Keratinocyte (primary cell): Measurements from ENCODE around the gene MXRA8. TPM values are rescaled to one million over a fixed set of nuclear protein-coding genes. Genes with fewer than 3 reads are reported as not detected.

Experiments used
- DNase-seq: peaks from one replicate; pipeline ENCODE4 v3.0.0-alpha.2; 2011; ENCODE audit warnings: low read depth, missing footprints, low spot score
- FAIRE-seq: peaks from 2 replicates; lab custom pipeline; 2011; peaks lifted over from hg19 to GRCh38; lab: Jason Lieb, UNC
- H2AFZ ChIP-seq: 2 replicates; pipeline ENCODE4 v1.6.0; 2012; ENCODE audit warnings: low read length, control low read depth, inconsistent platforms; ENCODE audit not compliant: control insufficient read depth
- H3K27ac ChIP-seq: 2 replicates; pipeline ENCODE4 v1.5.1; 2011; ENCODE audit warnings: low read length; ENCODE audit not compliant: control insufficient read depth, insufficient read depth
- H3K27me3 ChIP-seq: 3 replicates; pipeline ENCODE4 v1.6.0; 2011; ENCODE audit warnings: low read length; ENCODE audit not compliant: control insufficient read depth, insufficient read depth; ENCODE audit errors: extremely low read depth
- H3K36me3 ChIP-seq, 2 experiments: 2 replicates in 1 of 2; 3 replicates in 1 of 2; pipeline ENCODE4 v1.5.1; 2011; ENCODE audit warnings: low read length in 2 of 2, mild to moderate bottlenecking in 1 of 2; ENCODE audit not compliant: control insufficient read depth in 2 of 2, insufficient read depth in 2 of 2; ENCODE audit errors: extremely low read depth in 1 of 2
- H3K4me1 ChIP-seq: 3 replicates; pipeline ENCODE4 v1.5.1; 2011; ENCODE audit warnings: low read length; ENCODE audit not compliant: control insufficient read depth, insufficient read depth; ENCODE audit errors: extremely low read depth
- H3K4me2 ChIP-seq: 3 replicates; pipeline ENCODE4 v1.6.0; 2011; ENCODE audit warnings: low read depth, low read length; ENCODE audit not compliant: control insufficient read depth, insufficient read depth; ENCODE audit errors: extremely low read depth
- H3K4me3 ChIP-seq, 3 experiments: fragments of 200-600 bp in 1 of 3; sonication (generic) in 1 of 3; 2 replicates in 2 of 3; 3 replicates in 1 of 3; pipeline ENCODE4 v1.5.1; 2011 to 2016; ENCODE audit warnings: low read length in 3 of 3, mild to moderate bottlenecking in 3 of 3, control low read depth in 2 of 3, inconsistent platforms in 1 of 3, low read depth in 1 of 3, mixed read lengths in 1 of 3, mixed run types in 1 of 3, moderate library complexity in 1 of 3; ENCODE audit not compliant: control insufficient read depth in 2 of 3, insufficient read depth in 2 of 3; ENCODE audit errors: extremely low read depth in 1 of 3
- H3K79me2 ChIP-seq: 2 replicates; pipeline ENCODE4 v1.6.0; 2012; ENCODE audit warnings: low read length; ENCODE audit not compliant: control insufficient read depth, insufficient read depth
- H3K9ac ChIP-seq: 3 replicates; pipeline ENCODE4 v1.6.0; 2011; ENCODE audit warnings: low read length; ENCODE audit not compliant: control insufficient read depth, insufficient read depth; ENCODE audit errors: extremely low read depth
- H3K9me1 ChIP-seq: 3 replicates; pipeline ENCODE4 v1.6.0; 2011; ENCODE audit warnings: low read length; ENCODE audit not compliant: control insufficient read depth, insufficient read depth; ENCODE audit errors: extremely low read depth
- H3K9me3 ChIP-seq: 2 replicates; pipeline ENCODE4 v1.5.1; 2012; ENCODE audit warnings: low read depth, low read length; ENCODE audit not compliant: control insufficient read depth
- H4K20me1 ChIP-seq: 3 replicates; pipeline ENCODE4 v1.6.0; 2011; ENCODE audit warnings: low read length; ENCODE audit not compliant: control insufficient read depth, insufficient read depth; ENCODE audit errors: extremely low read depth
- CTCF ChIP-seq, 3 experiments: IDR thresholded peaks in 1 of 3; conservative IDR thresholded peaks in 1 of 3; optimal IDR thresholded peaks in 1 of 3; 2 replicates in 2 of 3; 3 replicates in 1 of 3; pipeline versions ENCODE3 to v1.5.1; 2011; ENCODE audit warnings: low read length in 3 of 3, mild to moderate bottlenecking in 3 of 3, moderate library complexity in 2 of 3, control low read depth in 1 of 3, inconsistent platforms in 1 of 3; ENCODE audit not compliant: insufficient read depth in 2 of 3; ENCODE audit errors: extremely low read depth in 1 of 3
- EZH2 ChIP-seq: IDR thresholded peaks from one replicate; pipeline ENCODE4 v1.6.1; 2012; ENCODE audit warnings: inconsistent platforms, mild to moderate bottlenecking, low read length, moderate library complexity
- dilution Hi-C: fragments of 300-500 bp; cut with MboI; formaldehyde crosslinking; loops from one replicate; pipeline ENCODE4 v1.7.0; 2020; ENCODE audit warnings: low sequenced_read_pairs; ENCODE audit not compliant: extremely low pct_ligation_motif_present
- polyA plus RNA-seq, 5 experiments: library from polyadenylated mRNA; depleted of rRNA in 3 of 5; stranded (reverse) in 3 of 5; stranded (forward) in 1 of 5; unstranded in 1 of 5; fragments of >200 nt; gene quantifications; 1 replicate in 1 of 5; 2 replicates in 3 of 5; 3 replicates in 1 of 5; pipeline versions ENCODE4 v1.2.1 to v1.2.3, GENCODE V29; 2011 to 2012; ENCODE audit warnings: missing spikeins in 2 of 5, low read depth in 1 of 5, low replicate concordance in 1 of 5

MXRA8 gene
- polyA plus RNA-seq, 1 donor (not counting 4 experiments of a cell fraction or from before 2014, with no cell fraction given): not detected

- peak overlapping the region; percentile 76 for H3K27ac ChIP-seq
- DNase-seq (no peak), FAIRE-seq (no peak)
- no peaks in the 10 kb centered on the region for H3K9me3 ChIP-seq
- peak overlapping the region; percentile 27 for H2AFZ ChIP-seq
- H4K20me1 ChIP-seq: no peaks in the 10 kb centered on the region
- H3K79me2 ChIP-seq: peaks cover 30% of the 10 kb centered on the region
- H3K4me2 ChIP-seq: peak overlapping the region; percentile 97
- no peaks in the 10 kb centered on the region for H3K27me3 ChIP-seq
- H3K9me1 ChIP-seq: no peaks in the 10 kb centered on the region
- TF ChIP-seq EZH2 (no peak), CTCF (optimal IDR thresholded peaks at IDR 0.05 in 1 of 3, IDR thresholded peaks at IDR 0.05 in 1 of 3, conservative IDR thresholded peaks at IDR 0.05 in 1 of 3; ENCODE audit: extremely low read depth in 1 of 3, insufficient read depth in 2 of 3, low read length in 3 of 3) (no peak)
- H3K4me1 ChIP-seq: peaks cover 12% of the 10 kb centered on the region
- H3K9ac ChIP-seq: peak overlapping the region; percentile 94
- peaks cover 3 to 8% of the 10 kb centered on the region in 2 experiments for H3K36me3 ChIP-seq
- peak overlapping the region; percentile 89 to 97 (median 89) for H3K4me3 ChIP-seq
- dilution Hi-C loops: no loop called here
Observed at GRCh38 chr1:1373815-1374588, 15.6 kb upstream of the MXRA8 start.

- dilution Hi-C loops: no loop called here
- TF ChIP-seq EZH2 (no peak), CTCF (optimal IDR thresholded peaks at IDR 0.05 in 1 of 3, IDR thresholded peaks at IDR 0.05 in 1 of 3, conservative IDR thresholded peaks at IDR 0.05 in 1 of 3; ENCODE audit: extremely low read depth in 1 of 3, insufficient read depth in 2 of 3, low read length in 3 of 3) (no peak)
- Histone ChIP-seq H3K27me3 (no peaks in the 10 kb centered on the region), H3K36me3 (peaks cover 3 to 8% of the 10 kb centered on the region in 2 experiments), H3K4me1 (peaks cover 12% of the 10 kb centered on the region), H2AFZ (no peak overlapping the region), H3K27ac (no peak overlapping the region), H4K20me1 (no peaks in the 10 kb centered on the region), H3K79me2 (peaks cover 30% of the 10 kb centered on the region), H3K4me3 (peak overlapping the region in 2 of 3 experiments; percentile 89), H3K9me3 (no peaks in the 10 kb centered on the region), H3K9me1 (no peaks in the 10 kb centered on the region), H3K4me2 (peak overlapping the region; percentile 97), H3K9ac (peak overlapping the region; percentile 9)
- FAIRE-seq: no peak
- DNase-seq: no peak
Observed at GRCh38 chr1:1373051-1373814, 14.9 kb upstream of the MXRA8 start.
